Measurements from ENCODE around the gene DNAH17. TPM values are rescaled to one million over a fixed set of nuclear protein-coding genes. Genes with fewer than 3 reads are reported as not detected.

DNAH17 gene
- polyA plus RNA-seq, 3 donors from 2014 or later: 0.09 TPM; not detected in 2

DNA sequence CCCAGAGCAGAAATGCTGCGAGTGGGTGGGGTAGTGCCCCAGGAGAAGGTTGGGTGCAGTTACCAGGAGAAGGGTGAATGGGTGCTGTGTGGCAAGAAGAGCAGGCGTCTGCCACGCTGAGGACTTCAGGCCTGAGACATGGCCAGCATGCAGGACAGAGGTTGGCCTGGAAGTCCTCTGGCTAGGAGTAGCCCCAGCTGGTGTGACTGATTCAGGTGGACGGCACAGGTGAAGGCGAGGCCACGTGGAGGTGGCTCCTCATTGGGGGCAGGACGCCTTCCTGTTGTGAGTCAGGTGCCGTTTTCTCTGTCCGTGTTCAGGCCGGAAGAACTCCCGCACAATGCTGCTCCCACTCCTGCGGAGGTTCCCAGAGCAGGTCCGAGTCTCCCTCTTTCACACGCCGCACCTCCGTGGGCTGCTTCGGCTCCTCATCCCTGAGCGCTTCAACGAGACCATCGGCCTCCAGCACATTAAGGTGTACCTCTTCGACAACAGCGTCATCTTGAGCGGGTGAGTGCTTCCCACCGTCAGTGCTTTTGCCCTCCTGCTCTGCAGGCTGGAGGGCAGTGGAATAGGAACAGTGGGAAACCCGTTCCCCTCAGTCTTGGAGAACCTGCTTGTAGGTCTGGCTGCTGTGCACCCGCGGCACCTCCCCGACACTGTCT is 178.0 kb downstream of the DNAH17 start:
- H3K36me3 Mint-ChIP-seq: peaks cover 15 to 41% (median 19%) of the 10 kb centered on the region in 3 donors

DNA sequence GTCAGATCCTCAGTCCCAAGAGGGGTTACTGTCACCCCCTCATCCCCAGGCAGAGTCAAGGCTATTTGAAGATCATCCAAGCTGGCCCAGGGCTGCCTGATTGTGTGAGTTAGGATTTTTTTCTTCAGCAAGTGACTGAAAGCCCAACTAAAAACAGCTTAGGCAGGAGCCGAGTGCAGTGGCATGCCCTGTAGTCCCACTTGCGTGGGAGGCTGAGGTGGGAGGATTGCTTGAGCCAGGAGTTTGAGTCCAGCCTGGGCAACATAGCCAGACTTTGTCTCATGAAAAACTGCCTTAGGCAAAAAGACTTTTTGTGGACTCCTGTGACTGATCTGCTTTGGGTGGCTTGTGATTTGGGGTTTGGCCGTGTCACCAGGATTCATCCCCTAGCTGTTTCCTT is 178.8 kb downstream of the DNAH17 start:
- Mint-ChIP-seq H3K27ac (no peak overlapping the region), H3K9me3 (peaks cover 0 to under 1% (median 0%) of the 10 kb centered on the region in 6 donors), H3K4me3 (no peak overlapping the region), H3K27me3 (ENCODE audit: low read depth in 3 of 3) (no peaks in the 10 kb centered on the region), H3K4me1 (peaks cover 4 to 17% of the 10 kb centered on the region in 2 donors), H3K36me3 (peaks cover 17 to 44% (median 18%) of the 10 kb centered on the region in 3 donors)
- no peak for DNase-seq

More for the DNA sequence above, 178.0 kb downstream of the DNAH17 start:
- Mint-ChIP-seq H3K27ac (no peak overlapping the region), H3K9me3 (peaks cover 0 to 1% (median 0%) of the 10 kb centered on the region in 6 donors), H3K4me1 (peaks cover 2 to 13% of the 10 kb centered on the region in 2 donors), H3K4me3 (no peak overlapping the region), H3K27me3 (ENCODE audit: low read depth in 3 of 3) (no peaks in the 10 kb centered on the region)
- DNase-seq: no peak

DNA sequence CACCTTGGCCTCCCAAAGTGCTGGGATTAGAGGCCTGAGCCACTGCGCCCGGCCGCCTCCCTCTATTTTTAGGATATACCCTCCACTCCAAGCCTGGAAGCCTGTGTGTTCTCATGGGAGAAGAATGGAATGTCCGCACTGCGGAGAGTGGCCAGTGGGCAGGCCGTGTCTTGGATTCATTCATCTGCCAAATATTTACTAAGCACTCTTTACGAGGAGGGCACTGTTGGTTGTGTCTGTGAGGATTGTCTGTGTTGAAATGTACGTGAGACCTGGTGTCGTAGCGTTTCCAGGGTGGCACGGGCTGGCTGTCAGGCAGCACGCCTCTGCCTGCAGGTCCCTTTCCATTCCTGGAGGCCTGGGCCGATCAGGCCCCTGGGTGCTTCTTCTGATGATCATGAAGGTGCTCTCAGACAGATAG is 179.5 kb downstream of the DNAH17 start:
- Mint-ChIP-seq H3K4me3 (no peak overlapping the region), H3K4me1 (peaks cover 4 to 19% of the 10 kb centered on the region in 2 donors), H3K9me3 (no peaks in the 10 kb centered on the region), H3K27me3 (ENCODE audit: low read depth in 3 of 3) (no peaks in the 10 kb centered on the region), H3K27ac (peak overlapping the region in 1 of 6 donors; percentile 11), H3K36me3 (peaks cover 10 to 40% (median 21%) of the 10 kb centered on the region in 3 donors)
- no peak for DNase-seq

DNA sequence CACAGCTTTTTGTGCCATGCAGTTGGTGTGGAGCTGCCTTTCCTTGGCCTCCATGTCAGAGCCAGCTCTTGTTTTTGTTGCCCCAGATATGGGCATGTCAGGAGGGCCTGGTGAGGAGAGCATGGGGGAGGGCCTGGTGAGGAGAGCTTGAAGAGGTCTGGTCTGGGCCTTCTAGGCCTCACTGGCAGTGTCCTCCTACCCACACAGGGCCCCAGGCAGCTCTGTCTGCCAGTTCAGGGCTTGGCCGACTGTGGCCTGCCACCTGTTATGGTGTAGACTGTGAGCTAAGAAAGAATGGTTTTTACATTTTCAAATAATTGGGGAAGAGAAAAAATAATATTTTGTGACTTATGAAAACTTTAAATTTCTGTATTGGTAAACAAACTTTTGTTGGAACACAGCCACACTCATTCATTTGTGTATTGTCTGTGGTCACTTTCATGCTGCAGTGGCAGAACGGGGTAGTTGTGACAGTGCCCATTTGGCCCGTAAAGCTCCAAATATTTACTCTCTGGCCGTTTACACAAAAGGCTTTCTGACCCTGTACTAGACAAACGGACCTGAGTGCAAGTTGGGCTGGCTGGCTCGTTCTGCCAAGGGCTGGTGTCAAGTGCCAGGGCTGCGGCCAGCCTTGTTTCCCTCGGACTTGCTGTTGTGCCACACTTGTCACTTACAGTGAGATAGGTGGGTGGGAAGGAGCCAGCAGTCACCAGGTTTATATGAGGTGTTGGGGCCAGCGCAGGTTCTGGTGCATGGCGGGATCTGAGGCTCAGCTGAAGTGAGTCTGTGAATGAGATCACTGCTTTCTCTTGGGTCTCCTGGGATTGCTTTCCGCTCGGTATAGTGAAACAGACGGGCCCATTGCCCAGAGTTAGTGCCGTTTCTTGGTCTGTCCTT is 180.5 kb downstream of the DNAH17 start:
- no peak for DNase-seq
- peaks cover 8 to 29% of the 10 kb centered on the region in 2 donors for H3K4me1 Mint-ChIP-seq
- no peaks in the 10 kb centered on the region for H3K27me3 Mint-ChIP-seq (ENCODE audit: low read depth in 3 of 3)
- H3K27ac Mint-ChIP-seq: no peak overlapping the region
- H3K9me3 Mint-ChIP-seq: no peaks in the 10 kb centered on the region
- H3K36me3 Mint-ChIP-seq: peaks cover 5 to 33% (median 20%) of the 10 kb centered on the region in 3 donors
- H3K4me3 Mint-ChIP-seq: no peak overlapping the region

DNA sequence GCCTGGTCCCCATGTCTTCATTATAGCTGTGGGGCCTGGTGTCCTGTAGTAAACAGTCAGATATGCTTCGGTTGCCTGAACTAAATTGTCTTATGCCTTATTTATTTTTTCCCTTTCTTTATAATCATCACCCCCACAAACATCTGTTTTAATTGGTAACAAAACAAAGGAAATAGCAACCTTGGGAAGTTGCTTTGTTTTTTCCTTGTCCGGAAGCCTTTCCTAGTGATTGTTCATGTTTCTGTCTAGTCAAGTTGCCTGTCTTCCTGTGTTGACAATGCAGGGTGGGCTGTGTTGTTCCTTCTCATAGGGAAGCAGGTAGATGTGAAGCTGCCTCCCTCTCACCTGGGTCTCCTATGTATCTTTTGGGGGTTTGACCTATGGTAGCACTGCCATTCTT is 182.0 kb downstream of the DNAH17 start:
- Mint-ChIP-seq H3K9me3 (no peaks in the 10 kb centered on the region), H3K27ac (peak overlapping the region in 1 of 6 donors; percentile 73), H3K4me3 (no peak overlapping the region), H3K36me3 (peaks cover 5 to 28% (median 12%) of the 10 kb centered on the region in 3 donors), H3K4me1 (peaks cover 23 to 43% of the 10 kb centered on the region in 2 donors), H3K27me3 (ENCODE audit: low read depth in 3 of 3) (no peaks in the 10 kb centered on the region)
- no peak for DNase-seq

DNA sequence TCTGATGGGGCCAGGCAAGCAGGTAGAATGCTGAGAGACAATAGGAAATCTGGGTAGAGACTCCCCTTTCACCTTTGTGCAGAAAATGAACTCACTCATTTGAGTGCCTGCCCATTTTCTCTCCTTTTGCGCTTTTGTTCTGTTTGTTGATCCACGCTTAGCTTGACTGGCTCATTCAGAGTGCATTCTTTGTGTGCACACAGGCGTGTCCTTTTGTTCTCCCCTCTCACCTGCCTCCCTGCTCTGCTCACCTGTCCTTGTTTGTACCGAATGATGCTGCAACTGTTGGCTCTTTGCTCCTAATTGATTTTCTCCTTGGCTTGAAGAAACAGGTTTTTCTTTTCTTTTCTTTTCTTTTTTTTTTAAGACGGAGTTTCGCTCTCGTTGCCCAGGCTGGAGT is 183.0 kb downstream of the DNAH17 start:
- Mint-ChIP-seq H3K9me3 (no peaks in the 10 kb centered on the region), H3K4me1 (peaks cover 27 to 45% of the 10 kb centered on the region in 2 donors), H3K4me3 (no peak overlapping the region), H3K27ac (no peak overlapping the region), H3K36me3 (peaks cover 5 to 24% (median 12%) of the 10 kb centered on the region in 3 donors), H3K27me3 (ENCODE audit: low read depth in 3 of 3) (no peaks in the 10 kb centered on the region)
- DNase-seq: no peak

DNA sequence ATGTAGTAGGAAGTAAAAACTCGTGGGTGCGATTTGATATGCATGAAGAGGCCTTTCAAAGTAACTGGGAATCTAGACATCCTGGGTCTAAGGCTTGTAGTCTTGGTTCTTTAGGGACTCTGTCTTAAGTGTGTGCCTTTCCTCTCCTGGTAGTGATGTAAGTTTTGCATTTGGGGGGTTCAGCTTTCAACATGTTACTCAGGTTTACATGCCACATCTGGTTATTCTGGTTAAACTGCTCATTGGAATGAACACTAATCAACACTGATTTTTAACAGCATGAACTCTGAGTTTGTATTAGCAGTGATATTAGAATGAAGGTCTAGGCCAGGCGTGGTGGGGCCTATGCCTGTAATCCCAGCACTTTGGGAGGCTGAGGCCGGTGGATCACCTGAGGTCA is 183.6 kb downstream of the DNAH17 start:
- DNase-seq: no peak
- Mint-ChIP-seq H3K36me3 (peaks cover 5 to 20% (median 12%) of the 10 kb centered on the region in 3 donors), H3K4me1 (peaks cover 32 to 49% of the 10 kb centered on the region in 2 donors), H3K9me3 (no peaks in the 10 kb centered on the region), H3K27me3 (ENCODE audit: low read depth in 3 of 3) (peaks cover 0 to under 1% (median 0%) of the 10 kb centered on the region in 3 donors), H3K4me3 (no peak overlapping the region), H3K27ac (no peak overlapping the region)

DNA sequence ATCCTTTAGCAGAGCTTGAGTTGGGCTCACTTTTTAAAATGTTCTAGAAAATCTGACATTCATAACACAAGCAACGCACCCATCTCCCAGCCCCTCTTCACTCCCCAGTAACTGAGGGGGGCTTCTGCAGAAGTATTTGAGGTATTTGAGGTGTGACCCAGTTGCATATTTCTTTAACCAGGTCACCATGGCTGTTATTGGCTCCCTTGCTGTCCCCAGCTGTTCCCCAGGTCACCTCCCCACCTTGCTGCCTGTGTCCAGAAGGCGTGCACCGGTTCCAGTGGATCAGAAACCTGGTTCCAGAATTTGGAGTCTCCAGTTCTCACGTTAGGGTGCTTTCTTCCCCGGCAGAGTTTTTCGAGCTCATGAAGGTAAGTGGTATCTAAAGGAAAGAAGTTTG is 184.9 kb downstream of the DNAH17 start:
- no peak for DNase-seq
- Mint-ChIP-seq H3K27ac (peak overlapping the region in 1 of 6 donors; percentile 37), H3K4me3 (no peak overlapping the region), H3K9me3 (no peaks in the 10 kb centered on the region), H3K36me3 (peaks cover 5 to 14% (median 12%) of the 10 kb centered on the region in 3 donors), H3K4me1 (peaks cover 39 to 59% of the 10 kb centered on the region in 2 donors), H3K27me3 (ENCODE audit: low read depth in 3 of 3) (peaks cover 0 to 3% (median 0%) of the 10 kb centered on the region in 3 donors)

DNA sequence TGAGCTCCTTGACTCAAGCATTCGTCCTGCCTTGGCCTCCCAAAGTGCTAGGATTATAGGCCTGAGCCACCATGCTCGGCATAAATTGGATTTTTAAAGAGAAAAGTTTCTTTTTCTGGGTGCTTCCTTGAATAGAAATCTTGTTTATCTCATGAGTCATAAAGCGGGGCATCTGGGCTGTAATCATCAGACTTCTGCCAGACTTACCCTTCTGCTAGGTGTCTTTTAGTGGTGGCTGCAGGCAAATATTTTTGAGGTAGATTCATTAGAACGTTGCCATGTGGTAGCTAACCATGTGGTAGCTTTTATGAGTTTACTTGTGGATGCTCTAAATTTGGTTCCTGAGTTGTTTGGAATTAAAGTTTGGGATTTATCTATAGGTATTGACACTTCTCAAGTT is 185.4 kb downstream of the DNAH17 start:
- no peak for DNase-seq
- Mint-ChIP-seq H3K9me3 (no peaks in the 10 kb centered on the region), H3K36me3 (peaks cover 5 to 14% (median 12%) of the 10 kb centered on the region in 3 donors), H3K27ac (peak overlapping the region in 1 of 6 donors; percentile 55), H3K27me3 (ENCODE audit: low read depth in 3 of 3) (peaks cover 0 to 3% (median 0%) of the 10 kb centered on the region in 3 donors), H3K4me1 (peaks cover 41 to 62% of the 10 kb centered on the region in 2 donors), H3K4me3 (peak overlapping the region in 1 of 5 donors; percentile 10)

DNA sequence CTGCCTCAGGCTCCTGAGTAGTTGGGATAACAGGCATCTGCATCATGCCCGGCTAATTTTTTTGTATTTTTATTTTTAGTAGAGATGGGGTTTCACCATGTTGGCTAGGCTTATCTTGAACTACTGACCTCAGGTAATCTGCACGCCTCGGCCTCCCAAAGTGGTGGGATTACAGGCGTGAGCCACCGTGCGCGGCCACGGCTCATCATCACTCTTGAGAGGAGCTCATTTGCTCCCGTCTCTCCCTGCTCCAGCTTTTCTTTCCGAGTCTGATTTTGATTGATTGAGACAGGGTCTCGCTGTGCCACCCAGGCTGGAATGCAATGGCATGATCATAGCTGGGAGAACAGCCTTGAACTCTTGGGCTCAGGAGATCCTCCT is 186.2 kb downstream of the DNAH17 start:
- H3K36me3 Mint-ChIP-seq: peaks cover 5 to 10% (median 7%) of the 10 kb centered on the region in 3 donors
- no peak overlapping the region for H3K4me3 Mint-ChIP-seq
- peak overlapping the region in 2 of 6 donors; percentile 2 to 60 for H3K27ac Mint-ChIP-seq
- peaks cover 0 to 3% (median 0%) of the 10 kb centered on the region in 3 donors for H3K27me3 Mint-ChIP-seq (ENCODE audit: low read depth in 3 of 3)
- peaks cover 49 to 64% of the 10 kb centered on the region in 2 donors for H3K4me1 Mint-ChIP-seq
- DNase-seq: no peak
- no peaks in the 10 kb centered on the region for H3K9me3 Mint-ChIP-seq

DNA sequence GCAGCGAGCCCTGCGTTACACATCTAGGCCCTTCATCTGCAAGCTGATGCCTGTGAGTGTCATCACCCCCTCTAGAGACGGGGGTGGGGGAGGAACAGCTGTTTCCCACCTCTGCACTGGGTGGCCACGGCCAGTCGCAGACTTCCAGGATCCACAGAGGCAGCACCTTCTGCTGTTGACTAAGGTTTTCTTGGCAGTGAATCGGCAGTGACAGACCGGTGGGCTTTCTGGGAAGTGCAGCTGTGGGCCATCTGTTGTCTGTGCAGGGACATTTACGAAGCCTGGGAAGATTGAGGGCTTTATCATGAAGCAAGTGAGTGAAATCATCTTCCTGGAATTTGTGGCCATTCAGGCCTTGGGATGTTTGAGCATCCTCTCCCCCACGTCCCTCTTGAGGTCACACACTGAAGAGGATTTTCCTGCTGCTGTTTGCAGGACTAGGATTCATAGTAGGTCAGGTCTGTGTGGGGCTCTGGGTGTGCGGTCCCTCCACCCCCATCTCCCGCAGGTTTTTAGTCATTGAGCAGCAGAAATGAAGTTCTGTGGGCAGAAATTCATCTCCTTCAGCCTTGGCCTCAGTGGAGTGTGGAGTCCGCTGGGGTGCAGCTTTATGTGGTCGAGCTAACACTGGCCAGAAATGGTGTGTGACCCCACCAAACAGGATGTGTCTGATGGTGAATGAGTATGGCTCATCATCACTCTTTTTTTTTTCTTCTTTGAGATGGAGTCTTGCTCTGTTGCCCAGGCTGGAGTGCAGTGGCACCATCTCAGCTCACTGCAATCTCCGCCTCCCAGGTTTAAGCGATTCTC is 186.8 kb downstream of the DNAH17 start:
- H3K4me1 Mint-ChIP-seq: peaks cover 55 to 68% of the 10 kb centered on the region in 2 donors
- H3K27ac Mint-ChIP-seq: peak overlapping the region in 5 of 6 donors; percentile 2 to 65 (median 31)
- H3K27me3 Mint-ChIP-seq (ENCODE audit: low read depth in 3 of 3): peaks cover 0 to 3% (median 0%) of the 10 kb centered on the region in 3 donors
- no peaks in the 10 kb centered on the region for H3K9me3 Mint-ChIP-seq
- H3K36me3 Mint-ChIP-seq: peaks cover 5 to 8% (median 5%) of the 10 kb centered on the region in 3 donors
- no peak for DNase-seq
- peak overlapping the region in 1 of 5 donors; percentile 18 for H3K4me3 Mint-ChIP-seq

DNA sequence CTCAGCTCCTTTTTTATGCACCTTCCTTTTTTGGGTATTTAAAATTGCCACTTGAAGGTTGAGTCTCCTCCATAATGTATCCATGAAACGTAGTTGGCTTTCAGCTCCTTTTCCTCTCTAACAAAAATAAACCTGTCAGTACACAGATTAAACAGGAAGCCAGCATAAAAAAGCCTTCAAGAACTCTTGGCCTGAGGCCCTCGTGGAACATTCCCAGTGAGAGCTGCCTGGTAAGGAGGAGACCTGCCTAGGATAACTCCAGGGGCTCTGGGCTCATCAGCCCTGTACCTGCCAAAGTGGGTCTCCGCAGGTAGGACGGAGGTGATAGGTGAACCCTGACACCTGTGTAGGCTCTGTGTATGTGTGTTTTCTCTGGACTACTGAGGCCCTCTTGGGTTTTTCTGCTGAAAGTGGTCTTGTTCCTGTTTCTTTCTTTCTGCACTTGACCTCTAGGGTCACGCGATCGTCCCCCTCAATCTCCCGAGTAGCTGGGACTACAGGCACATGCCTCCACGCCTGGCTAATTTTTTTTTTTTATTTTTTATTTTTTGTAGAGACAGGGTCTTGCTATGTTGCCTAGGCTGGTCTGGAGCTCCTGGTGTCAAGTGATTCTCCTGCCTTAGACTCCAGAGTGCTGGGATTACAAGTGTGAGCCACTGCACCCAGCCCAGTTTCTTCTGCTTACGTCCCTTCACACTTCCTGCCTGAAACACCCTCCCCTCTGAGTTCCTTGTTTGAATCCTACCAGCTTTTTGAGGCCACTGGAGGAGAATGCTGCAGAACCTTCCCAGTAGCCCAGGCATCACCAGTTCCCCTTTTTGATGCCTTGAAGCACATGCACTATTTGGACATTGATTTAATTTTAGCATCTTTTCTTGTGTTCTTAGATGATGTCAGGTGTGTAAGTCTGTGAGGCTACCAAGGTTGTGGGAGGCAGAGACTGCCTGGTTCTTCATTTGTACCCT is 188.9 kb downstream of the DNAH17 start:
- Mint-ChIP-seq H3K27me3 (ENCODE audit: low read depth in 3 of 3) (peaks cover 0 to 3% (median 1%) of the 10 kb centered on the region in 3 donors), H3K27ac (peak overlapping the region in 4 of 6 donors; percentile 38 to 83 (median 66)), H3K9me3 (no peaks in the 10 kb centered on the region), H3K4me1 (peaks cover 71 to 73% of the 10 kb centered on the region in 2 donors), H3K36me3 (peaks cover 0 to 1% (median under 1%) of the 10 kb centered on the region in 3 donors), H3K4me3 (peak overlapping the region in 1 of 5 donors; percentile 24)
- DNase-seq: no peak
